HepG2 (cell line): ENCODE measurements around the gene POP7. TPM values are rescaled to one million over a fixed set of nuclear protein-coding genes. Genes with fewer than 3 reads are reported as not detected.

Experiments
- AHDC1 ChIP-seq: sonication (generic); formaldehyde crosslinking; IDR thresholded peaks from 2 replicates; pipeline ENCODE4 v1.5.1; 2020; ENCODE audit warnings: mild to moderate bottlenecking, missing genetic modification reagents, borderline replicate concordance
- ATAD3A ChIP-seq: sonication (generic); formaldehyde crosslinking; IDR thresholded peaks from 2 replicates; pipeline ENCODE4 v1.4.0; 2020; ENCODE audit warnings: missing genetic modification reagents
- CEBPB ChIP-seq: IDR thresholded peaks from 2 replicates; pipeline ENCODE4 v1.6.1; 2011; ENCODE audit warnings: low read depth, low read length, improper control_type of control experiment, borderline replicate concordance
- CREM ChIP-seq, 2 experiments: sonication (generic) in 1 of 2; formaldehyde crosslinking in 1 of 2; IDR thresholded peaks; 2 replicates each; pipeline versions ENCODE4 v1.4.0 to v1.6.1; 2016 to 2020; ENCODE audit warnings: antibody characterized with exemption in 1 of 2, mild to moderate bottlenecking in 1 of 2, missing genetic modification reagents in 1 of 2
- ESRRA ChIP-seq: sonication (generic); formaldehyde crosslinking; IDR thresholded peaks from 2 replicates; pipeline ENCODE4 v1.5.1; 2020; ENCODE audit warnings: mild to moderate bottlenecking, low read depth, missing genetic modification reagents
- FUBP1 ChIP-seq: sonication (generic); formaldehyde crosslinking; IDR thresholded peaks from 2 replicates; pipeline ENCODE4 v1.5.1; 2020; ENCODE audit warnings: missing genetic modification reagents, mild to moderate bottlenecking, borderline replicate concordance
- ZBTB26 ChIP-seq: IDR thresholded peaks from 2 replicates; pipeline ENCODE4 v1.6.1; 2016; ENCODE audit warnings: missing compliant biosample characterization, missing genetic modification reagents, borderline replicate concordance
- ZBTB40 ChIP-seq, 2 experiments: fragments of 450-650 bp in 1 of 2; sonication (generic) in 1 of 2; formaldehyde crosslinking in 1 of 2; IDR thresholded peaks; 2 replicates each; pipeline versions ENCODE4 v1.6.1 to v1.8.0; 2016 to 2022; ENCODE audit warnings: antibody characterized with exemption in 1 of 2, mild to moderate bottlenecking in 1 of 2, missing genetic modification reagents in 1 of 2
- ZFP36L1 ChIP-seq: sonication (generic); formaldehyde crosslinking; IDR thresholded peaks from 2 replicates; pipeline ENCODE4 v1.8.0; 2022; ENCODE audit warnings: mild to moderate bottlenecking, missing genetic modification reagents, moderate library complexity
- polyA plus RNA-seq, 8 experiments: library from polyadenylated mRNA; depleted of rRNA in 3 of 8; stranded (reverse) in 7 of 8; unstranded in 1 of 8; fragments of >200 nt; fragmentation: Illumina TruSeq in 4 of 8; extraction: Trizol in 4 of 8; gene quantifications; 2 replicates each; pipeline versions ENCODE4 v1.2.1 to v1.2.3, GENCODE V29; 2011 to 2016; ENCODE audit warnings: low read depth in 4 of 8, missing spikeins in 1 of 8, mixed read lengths in 1 of 8; ENCODE audit not compliant: insufficient read depth in 1 of 8
- total RNA-seq, 5 experiments: library from RNA; depleted of rRNA; stranded (reverse); fragments of >200 nt; fragmentation: Illumina TruSeq; extraction: Trizol; gene quantifications; 2 replicates each; pipeline ENCODE4 v1.2.3, GENCODE V29; 2016; ENCODE audit warnings: low read depth in 1 of 5

The POP7 gene
- total and polyA plus RNA-seq, 2 of the 13 experiments (the other 11 are each of a cell fraction or from before 2014, with no cell fraction given), result 63.9 to 91.1 TPM

DNA sequence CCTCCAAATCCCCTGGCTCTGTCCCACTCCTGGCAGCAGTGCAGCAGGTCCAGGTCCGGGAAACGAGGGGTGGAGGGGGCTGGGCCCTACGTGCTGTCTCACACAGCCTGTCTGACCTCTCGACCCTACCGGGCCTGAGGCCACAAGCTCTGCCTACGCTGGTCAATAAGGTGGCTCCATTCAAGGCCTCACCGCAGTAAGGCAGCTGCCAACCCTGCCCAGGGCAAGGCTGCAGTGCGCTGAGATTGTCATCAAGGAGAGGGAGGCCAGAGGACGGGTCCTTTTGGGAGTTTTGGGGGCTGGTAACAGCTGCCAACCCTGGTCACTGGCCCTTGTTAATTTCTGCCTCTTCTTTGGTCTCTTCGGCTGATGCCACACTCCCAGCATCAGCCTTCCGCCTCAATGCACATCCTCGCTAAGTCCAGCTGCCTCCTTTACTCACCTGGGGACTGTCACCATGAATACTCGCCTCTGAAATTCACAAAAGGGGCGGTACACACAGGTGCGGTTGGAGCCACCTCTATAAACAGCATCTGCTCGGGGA lies 17.9 kb downstream of the POP7 start (continued):
- no peak for TF ChIP-seq ZBTB40 (IDR thresholded peaks at IDR 0.05)
- peak; percentile 63 for TF ChIP-seq ZBTB40 (CRISPR knock-in tag; IDR thresholded peaks at IDR 0.05)
- peak; percentile 68; the same call in 1 of the 2 replicates for TF ChIP-seq ZFP36L1 (CRISPR knock-in tag)
- TF ChIP-seq CEBPB, result no peak
- TF ChIP-seq ZBTB26 (CRISPR knock-in tag), result 0 out of 2 replicates have a peak, but pooled peaks have one; percentile 28
- peak; percentile 70; the same call in 1 of the 2 replicates for TF ChIP-seq AHDC1 (CRISPR knock-in tag)
- TF ChIP-seq FUBP1 (CRISPR knock-in tag), result peak; percentile 64; the same call in 1 of the 2 replicates
- peak; percentile 47; the same call in 1 of the 2 replicates for TF ChIP-seq ESRRA
- peak; percentile 42; the same call in 1 of the 2 replicates for TF ChIP-seq CREM (IDR thresholded peaks at IDR 0.05)
- no peak for TF ChIP-seq CREM (CRISPR knock-in tag; IDR thresholded peaks at IDR 0.05)
- no peak for TF ChIP-seq ATAD3A (CRISPR knock-in tag)
